GM13977 (cell line): ENCODE data around the gene TPSB2.

ENCODE experiments used
- DNase-seq: peaks from one replicate; pipeline ENCODE4 v3.0.0; 2012; ENCODE audit warnings: low spot score
- in situ Hi-C: fragments of 300-500 bp; cut with MboI; formaldehyde crosslinking; loops from one replicate; pipeline ENCODE4 v1.12.0; 2022; ENCODE audit warnings: low sequenced_read_pairs, low pct_unique_long_range_greater_than_20kb, mixed read lengths, inconsistent platforms; ENCODE audit not compliant: unreplicated experiment
- TF ChIP-seq, protein P1 (sequence below): IDR thresholded peaks from 2 replicates; pipeline ENCODE4 v1.5.1; 2012; ENCODE audit warnings: mild to moderate bottlenecking, control low read depth; ENCODE audit not compliant: insufficient read depth; ENCODE audit errors: extremely low read depth, missing control alignments

The TPSB2 gene

DNA sequence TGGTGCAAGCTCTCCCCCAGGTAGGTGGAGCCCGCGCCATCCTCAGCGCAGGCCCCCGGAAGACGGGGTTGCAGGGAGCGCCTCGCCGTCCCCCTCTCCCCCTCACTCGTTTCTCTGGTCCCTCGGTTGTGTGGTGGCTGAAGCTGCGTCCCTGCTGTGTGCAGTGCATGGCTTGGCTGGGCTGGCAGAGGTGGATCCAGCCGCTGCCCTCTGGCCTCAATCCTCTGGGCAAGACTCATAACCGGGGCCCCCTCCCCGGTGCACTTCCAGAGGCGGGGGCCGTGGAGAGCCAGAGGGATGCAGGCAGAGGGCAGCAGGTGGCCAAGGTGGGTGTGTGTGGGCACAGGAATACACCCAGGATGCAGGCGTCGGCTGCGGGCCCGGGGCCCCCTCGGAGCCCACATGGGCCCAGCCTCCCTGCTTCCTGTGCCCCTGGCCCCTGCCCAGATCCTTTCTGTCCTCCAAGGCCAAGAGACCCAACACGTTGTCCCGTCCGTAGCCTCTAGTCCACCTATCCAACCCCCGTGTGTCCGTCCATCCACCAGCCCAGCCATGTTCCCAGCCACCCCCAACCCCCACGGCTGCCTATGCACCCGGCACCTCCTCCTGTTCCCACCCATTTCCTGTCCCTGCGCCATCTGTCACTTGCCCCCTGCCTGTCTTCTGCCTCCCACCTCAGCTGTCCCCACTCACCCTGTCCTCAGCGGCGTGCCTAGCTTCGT lies 14.2 kb downstream of the TPSB2 start:
- in situ Hi-C loops: no loop called here
- TF ChIP-seq, protein P1, sequence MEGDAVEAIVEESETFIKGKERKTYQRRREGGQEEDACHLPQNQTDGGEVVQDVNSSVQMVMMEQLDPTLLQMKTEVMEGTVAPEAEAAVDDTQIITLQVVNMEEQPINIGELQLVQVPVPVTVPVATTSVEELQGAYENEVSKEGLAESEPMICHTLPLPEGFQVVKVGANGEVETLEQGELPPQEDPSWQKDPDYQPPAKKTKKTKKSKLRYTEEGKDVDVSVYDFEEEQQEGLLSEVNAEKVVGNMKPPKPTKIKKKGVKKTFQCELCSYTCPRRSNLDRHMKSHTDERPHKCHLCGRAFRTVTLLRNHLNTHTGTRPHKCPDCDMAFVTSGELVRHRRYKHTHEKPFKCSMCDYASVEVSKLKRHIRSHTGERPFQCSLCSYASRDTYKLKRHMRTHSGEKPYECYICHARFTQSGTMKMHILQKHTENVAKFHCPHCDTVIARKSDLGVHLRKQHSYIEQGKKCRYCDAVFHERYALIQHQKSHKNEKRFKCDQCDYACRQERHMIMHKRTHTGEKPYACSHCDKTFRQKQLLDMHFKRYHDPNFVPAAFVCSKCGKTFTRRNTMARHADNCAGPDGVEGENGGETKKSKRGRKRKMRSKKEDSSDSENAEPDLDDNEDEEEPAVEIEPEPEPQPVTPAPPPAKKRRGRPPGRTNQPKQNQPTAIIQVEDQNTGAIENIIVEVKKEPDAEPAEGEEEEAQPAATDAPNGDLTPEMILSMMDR: no peak
- DNase-seq: no peak

DNA sequence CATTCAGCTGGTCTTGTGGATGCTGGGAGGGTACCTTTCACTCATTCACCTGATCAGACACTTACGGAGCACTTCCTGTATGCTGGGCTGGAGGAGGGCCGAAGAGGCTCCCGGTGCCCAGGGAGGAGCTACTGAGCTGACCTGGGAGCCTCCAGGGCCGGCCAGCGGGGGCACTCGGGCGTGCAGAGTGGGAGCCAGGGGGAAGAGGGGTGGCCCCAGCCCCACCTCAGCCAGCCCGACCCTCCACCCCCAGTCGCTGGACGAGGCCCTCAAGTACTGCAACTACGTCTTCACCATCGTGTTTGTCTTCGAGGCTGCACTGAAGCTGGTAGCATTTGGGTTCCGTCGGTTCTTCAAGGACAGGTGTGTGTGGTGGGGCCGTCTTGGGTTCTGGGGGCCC lies 15.3 kb downstream of the TPSB2 start:
- TF ChIP-seq, protein P1: no peak
- in situ Hi-C loops: no loop called here

DNA sequence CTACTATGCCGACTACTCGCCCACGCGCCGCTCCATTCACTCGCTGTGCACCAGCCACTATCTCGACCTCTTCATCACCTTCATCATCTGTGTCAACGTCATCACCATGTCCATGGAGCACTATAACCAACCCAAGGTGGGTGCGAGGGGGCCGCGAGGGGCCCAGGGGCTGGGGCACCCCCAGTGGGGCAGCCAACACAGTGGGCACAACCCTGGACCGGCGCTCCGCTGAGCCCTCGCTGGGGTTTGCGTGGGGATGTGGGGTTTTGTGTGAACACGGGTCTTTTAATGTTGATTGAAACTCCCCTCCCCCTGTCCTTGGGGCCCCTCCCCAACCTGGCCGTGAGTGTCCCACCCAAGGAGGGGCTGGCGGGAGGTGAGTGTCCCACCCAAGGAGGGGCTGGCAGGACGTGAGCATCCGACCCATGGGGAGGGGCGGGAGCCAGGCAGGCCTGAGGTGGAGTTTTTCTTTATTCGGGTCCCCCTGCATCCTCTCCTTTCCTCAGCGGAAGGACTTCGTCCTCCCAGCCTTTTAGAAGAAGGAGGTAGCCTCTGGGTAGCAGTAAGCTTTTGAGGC lies 16.1 kb downstream of the TPSB2 start:
- TF ChIP-seq, protein P1: no peak
- no peak for DNase-seq
- in situ Hi-C loops: no loop called here

More for the DNA sequence above, 15.3 kb downstream of the TPSB2 start:
- DNase-seq: no peak

DNA sequence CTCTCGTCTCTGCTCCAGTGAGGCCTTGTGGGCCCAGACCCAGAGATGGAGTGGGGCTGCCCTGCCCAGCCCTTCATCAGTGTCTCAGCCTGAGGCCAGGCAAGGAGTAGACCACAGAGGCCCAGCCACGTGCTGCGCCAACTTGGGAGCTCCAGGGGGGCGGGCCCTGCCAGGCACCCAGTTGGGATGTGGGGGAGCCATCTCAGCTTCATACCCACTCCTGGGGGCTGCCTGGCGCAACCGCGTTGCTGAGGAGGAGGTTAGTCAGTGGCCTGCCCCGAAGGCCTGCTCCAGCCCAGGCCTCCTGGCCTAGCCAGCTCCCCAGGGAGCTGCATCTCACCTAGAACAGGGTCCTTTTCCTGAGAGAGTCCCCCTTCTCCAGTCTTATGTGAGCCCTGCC lies 16.8 kb downstream of the TPSB2 start:
- in situ Hi-C loops: no loop called here
- TF ChIP-seq, protein P1: no peak
- no peak for DNase-seq

DNA sequence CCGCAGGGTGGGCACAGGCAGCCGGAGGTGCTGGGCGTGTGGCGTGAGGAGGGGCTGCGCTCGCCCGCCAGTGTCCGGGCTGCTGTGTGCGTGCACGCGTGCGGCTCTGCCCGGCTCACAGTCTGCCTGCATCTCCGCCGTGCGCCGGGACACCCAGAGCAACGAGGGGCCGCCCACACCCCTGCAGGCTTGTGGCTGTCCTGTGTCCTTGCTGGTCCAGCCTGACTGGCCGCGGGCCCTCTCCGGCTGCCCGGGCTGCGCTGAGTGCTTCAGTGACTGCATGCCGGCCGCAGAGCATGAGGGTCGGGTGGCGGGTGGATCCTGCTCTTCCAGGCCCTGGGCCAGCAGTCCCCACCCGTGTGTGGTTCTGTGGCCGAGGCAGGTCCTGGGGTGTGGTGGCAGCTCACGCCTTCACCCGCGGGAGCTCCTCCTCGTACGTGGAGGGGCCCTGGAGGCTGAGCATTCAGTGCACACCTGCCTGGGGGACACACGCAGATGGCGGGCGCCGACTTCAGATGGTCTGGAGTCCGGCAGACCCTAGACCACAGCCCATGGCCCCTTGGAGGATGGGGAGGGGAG lies 17.3 kb downstream of the TPSB2 start:
- in situ Hi-C loops: no loop called here
- no peak for DNase-seq
- TF ChIP-seq, protein P1: no peak

DNA sequence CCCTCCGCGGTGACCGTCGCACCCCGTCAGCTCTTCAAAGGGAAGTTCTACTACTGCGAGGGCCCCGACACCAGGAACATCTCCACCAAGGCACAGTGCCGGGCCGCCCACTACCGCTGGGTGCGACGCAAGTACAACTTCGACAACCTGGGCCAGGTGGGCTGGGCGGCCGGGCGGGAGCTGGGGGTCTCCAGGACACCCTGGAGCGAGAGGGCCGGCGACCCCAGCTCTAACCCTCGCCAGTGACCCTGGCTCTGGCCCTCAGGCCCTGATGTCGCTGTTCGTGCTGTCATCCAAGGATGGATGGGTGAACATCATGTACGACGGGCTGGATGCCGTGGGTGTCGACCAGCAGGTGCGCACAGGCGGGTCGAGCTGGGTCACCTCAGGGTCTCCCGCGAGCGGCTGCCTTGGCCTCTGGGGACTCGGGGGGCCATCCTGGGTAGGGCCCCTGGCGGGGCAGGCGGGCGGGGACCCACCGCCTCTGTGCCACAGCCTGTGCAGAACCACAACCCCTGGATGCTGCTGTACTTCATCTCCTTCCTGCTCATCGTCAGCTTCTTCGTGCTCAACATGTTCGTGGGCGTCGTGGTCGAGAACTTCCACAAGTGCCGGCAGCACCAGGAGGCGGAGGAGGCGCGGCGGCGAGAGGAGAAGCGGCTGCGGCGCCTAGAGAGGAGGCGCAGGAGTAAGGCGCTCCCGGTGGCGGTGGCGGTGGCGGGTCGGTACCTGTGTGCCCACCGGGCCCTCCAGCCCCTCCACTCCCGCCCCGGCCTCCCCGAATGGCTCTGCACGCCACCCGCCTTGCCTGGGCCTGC lies 18.3 kb downstream of the TPSB2 start:
- TF ChIP-seq, protein P1: no peak
- DNase-seq: no peak
- in situ Hi-C loops: no loop called here
